Measurements from ENCODE around the gene EPHA7.
A peak's percentile ranks its signal among the peaks of the same experiment; 100 is the strongest.

EPHA7 gene

DNA sequence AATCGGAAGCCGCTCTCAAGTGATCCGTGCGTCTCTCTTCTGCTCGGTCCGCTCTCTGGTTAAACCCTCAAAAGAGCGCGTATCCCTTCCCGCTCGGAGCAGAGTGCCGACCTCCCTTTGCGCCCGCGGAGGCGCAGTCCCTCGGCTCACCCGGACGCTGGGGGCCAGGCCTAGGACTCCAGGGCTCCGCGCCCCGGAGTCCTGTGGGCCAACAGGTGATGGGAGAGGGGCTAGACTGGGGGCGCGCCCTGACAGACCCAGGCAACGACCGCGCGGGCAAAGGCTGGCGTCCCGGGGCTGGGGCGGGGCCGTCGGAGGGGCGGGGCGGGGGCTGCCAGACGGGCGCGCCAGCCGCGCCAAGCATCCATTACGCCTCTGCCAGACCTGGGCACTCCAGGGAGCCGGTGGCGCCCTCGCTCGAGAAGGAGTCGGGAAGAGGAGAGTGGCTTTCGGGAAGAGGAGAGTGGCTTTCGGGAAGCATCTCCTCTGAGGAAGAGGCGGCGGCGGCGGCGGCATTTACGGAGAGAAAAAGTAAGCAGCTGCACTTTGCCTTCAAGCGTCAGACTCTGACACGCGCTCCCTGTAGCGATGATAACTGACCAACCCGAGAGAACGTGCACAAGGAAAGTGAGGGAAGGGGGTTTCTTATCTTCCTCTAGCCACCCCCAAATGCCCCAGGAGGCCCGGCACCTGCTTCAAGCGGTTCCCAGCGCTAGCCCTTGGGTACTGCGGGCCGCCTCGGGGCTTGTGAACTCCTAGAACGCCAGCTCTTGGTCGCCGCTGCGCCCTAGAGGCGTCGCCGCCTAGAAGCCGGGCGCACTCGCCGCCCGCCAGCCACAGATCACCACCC lies 2.6 kb downstream of the EPHA7 start:
- peak overlapping the region; percentile 96 for H3K27ac ChIP-seq

GRCh38 chr6:93413190-93413589 lies 6.2 kb downstream of the EPHA7 start:
- TF ChIP-seq, protein P1, sequence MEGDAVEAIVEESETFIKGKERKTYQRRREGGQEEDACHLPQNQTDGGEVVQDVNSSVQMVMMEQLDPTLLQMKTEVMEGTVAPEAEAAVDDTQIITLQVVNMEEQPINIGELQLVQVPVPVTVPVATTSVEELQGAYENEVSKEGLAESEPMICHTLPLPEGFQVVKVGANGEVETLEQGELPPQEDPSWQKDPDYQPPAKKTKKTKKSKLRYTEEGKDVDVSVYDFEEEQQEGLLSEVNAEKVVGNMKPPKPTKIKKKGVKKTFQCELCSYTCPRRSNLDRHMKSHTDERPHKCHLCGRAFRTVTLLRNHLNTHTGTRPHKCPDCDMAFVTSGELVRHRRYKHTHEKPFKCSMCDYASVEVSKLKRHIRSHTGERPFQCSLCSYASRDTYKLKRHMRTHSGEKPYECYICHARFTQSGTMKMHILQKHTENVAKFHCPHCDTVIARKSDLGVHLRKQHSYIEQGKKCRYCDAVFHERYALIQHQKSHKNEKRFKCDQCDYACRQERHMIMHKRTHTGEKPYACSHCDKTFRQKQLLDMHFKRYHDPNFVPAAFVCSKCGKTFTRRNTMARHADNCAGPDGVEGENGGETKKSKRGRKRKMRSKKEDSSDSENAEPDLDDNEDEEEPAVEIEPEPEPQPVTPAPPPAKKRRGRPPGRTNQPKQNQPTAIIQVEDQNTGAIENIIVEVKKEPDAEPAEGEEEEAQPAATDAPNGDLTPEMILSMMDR (IDR thresholded peaks at IDR 0.05), result no peak
- TF ChIP-seq ZFX (IDR thresholded peaks at IDR 0.05; ENCODE audit: borderline replicate concordance), result no peak
- no peak overlapping the region for H3K27ac ChIP-seq

More for the DNA sequence above, 2.6 kb downstream of the EPHA7 start:
- no peak for TF ChIP-seq ZFX (IDR thresholded peaks at IDR 0.05; ENCODE audit: borderline replicate concordance)
- TF ChIP-seq, protein P1 (IDR thresholded peaks at IDR 0.05), result no peak

DNA sequence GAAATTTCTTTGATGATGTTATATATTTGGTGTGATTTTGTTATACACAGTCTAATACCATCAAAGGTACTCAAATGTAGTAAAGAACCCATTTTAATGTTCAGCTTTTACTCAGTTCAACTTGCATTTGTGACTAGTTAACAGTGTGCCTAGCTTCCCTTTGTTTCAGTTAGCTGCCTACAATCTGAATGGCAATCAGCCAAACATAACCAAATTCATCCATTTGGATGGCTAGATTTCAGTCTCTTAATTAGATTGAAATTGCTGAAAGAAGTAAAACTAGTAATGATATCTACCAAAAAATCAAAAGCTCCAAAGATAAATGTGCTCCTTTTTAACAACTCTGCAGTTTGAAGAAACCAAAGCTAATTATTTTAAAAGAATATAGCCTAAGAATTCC lies 6.9 kb downstream of the EPHA7 start:
- no peak overlapping the region for H3K27ac ChIP-seq
- TF ChIP-seq, protein P1 (IDR thresholded peaks at IDR 0.05), result no peak
- TF ChIP-seq ZFX (IDR thresholded peaks at IDR 0.05; ENCODE audit: borderline replicate concordance), result no peak

DNA sequence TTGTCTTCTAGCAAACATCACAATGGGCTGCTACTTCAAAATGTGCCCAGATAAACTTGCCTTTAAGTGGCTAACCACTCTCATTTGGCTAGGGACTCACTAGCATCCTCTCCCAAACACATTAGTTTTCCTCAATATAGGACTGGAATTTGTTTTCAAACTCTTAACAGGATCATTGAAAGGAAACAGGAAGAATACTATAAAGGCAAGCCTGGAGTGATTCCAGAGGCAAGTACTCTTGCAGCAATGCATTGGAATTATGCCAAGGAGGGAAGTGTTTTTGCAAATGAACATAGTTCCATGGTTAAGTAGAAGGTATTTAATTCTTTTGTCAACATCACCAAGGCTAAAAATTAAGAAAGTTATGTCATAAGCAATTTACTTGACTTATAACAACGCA lies 12.2 kb downstream of the EPHA7 start:
- TF ChIP-seq, protein P1 (IDR thresholded peaks at IDR 0.05), result no peak
- TF ChIP-seq ZFX (IDR thresholded peaks at IDR 0.05; ENCODE audit: borderline replicate concordance), result no peak
- no peak overlapping the region for H3K27ac ChIP-seq

DNA sequence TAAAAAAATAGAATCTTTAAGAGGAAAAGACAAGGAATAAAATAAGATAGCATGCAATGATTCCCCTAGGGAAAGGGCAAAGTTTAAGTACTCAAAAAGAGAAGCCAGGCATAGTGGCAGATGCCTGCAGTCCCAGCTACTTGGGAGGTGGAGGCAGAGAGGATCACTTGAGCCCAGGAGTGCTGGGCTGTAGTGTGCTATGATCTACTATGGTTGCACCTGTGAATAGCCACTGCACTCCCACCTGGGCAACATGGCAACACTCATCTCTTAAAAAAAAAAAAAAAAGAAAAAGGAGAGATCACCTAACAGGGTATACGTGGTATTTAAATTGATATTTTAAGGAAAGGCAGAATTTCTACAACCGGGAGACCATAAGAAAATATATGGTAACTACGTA lies 16.0 kb downstream of the EPHA7 start:
- TF ChIP-seq, protein P1 (IDR thresholded peaks at IDR 0.05), result no peak
- TF ChIP-seq ZFX (IDR thresholded peaks at IDR 0.05; ENCODE audit: borderline replicate concordance), result no peak
- no peak overlapping the region for H3K27ac ChIP-seq

GRCh38 chr6:93398723-93399122 lies 20.6 kb downstream of the EPHA7 start:
- H3K27ac ChIP-seq, result no peak overlapping the region
- TF ChIP-seq, protein P1 (IDR thresholded peaks at IDR 0.05), result no peak
- no peak for TF ChIP-seq ZFX (IDR thresholded peaks at IDR 0.05; ENCODE audit: borderline replicate concordance)

DNA sequence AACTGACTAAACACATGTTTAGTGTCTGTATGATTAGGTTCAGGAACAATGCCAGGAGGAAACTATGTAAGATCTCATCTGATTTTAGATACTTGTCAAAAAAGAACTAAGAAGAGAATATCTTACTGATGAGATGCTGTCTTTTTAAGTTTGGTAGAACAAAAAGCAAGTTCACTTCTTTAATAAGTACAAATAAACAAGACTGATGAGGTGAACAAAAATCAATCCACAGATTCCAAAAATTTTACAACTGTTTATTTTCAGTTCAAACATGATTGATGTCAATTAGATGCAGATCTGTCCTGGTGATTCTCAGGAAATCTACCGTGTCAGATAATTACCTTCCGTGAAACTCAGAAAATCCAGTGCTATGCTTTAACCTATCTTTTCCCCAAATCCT lies 24.9 kb downstream of the EPHA7 start:
- TF ChIP-seq, protein P1 (IDR thresholded peaks at IDR 0.05), result no peak
- no peak for TF ChIP-seq ZFX (IDR thresholded peaks at IDR 0.05; ENCODE audit: borderline replicate concordance)
- H3K27ac ChIP-seq, result no peak overlapping the region
